Fibroblast of skin of scalp (primary cell): Measurements from ENCODE around the gene HSDL2.
A peak's percentile ranks its signal among the peaks of the same experiment; 100 is the strongest.

Experiments
- DNase-seq: peaks from one replicate; pipeline ENCODE4 v3.0.0-alpha.2; 2013

Gene HSDL2

DNA sequence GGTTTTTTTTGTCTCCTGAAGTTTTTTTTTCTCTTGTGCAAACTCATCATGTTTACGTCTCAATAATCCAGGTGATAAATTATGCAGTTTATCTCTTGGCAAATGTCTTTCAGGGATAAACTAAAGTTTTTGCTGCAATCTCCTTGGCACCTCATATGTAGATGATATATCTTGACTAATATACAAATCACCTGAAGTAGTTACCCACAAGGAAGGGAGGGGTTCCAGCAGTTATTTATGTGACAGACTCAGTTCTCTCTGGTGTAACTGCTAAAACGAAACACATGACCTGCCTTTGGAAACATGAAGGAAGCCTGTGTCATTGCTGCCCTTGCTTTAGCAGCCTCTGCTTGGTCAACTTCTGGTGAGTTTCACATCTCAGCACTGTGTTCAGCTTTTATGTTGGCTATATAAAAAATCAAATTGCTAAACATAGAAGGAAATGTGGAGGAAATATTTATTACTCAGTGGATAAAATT, 67.4 kb downstream of the HSDL2 start:
- DNase-seq: peak; percentile 56

DNA sequence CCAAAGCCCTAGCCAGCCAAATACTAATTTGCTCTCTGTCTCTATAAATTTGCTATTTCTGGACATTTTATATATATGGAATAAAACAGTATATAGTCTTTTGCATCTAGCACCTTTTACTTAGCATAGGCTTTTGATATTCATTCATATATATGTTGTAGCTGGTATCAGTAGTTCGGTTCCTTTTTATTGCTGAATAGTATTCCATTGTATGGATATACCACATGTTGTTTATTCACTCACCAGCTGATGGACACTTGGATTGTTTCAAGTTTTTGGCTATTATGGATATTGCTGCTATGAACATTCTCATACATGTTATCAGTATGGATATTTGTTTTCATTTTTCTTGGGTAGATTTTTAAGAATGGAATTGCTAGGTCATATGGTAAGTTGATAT, 82.9 kb downstream of the HSDL2 start:
- DNase-seq: no peak

DNA sequence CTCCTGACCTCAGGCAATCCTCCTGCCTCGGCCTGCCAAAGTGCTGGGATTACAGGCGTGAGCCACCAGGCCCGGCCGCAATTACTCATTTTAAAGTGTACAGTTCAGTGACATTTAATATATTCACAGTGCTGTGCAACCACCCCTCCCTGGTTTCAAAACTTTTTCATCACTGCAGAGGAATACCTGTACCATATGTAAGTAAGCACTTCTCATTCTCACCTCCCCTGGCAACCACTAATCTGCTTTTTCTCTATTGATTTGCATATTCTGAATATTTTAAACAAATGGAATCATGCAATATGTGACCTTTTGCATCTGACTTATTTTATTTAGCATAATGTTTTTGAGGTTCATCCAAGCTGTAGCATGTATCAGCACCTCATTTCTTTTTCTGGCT, 85.4 kb downstream of the HSDL2 start:
- DNase-seq: no peak

DNA sequence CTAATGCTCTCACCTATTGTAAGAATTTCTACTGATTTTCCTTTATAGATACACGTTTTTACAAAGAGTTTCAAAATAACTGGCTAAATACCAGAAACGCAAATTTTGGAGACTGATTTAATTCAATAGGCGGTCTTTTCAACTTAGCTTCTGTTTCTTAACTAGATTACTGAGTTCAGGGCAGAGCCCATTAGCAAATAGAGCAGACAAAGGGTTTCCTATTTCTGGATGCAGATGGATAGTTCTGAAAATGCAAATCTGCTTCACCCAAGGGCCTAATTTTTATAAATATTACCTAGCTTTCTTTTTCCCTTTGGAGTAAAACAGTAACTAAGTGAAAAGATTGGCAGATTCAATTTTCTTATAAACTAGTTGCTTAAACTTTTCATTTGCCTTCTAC, 93.1 kb downstream of the HSDL2 start:
- no peak for DNase-seq

DNA sequence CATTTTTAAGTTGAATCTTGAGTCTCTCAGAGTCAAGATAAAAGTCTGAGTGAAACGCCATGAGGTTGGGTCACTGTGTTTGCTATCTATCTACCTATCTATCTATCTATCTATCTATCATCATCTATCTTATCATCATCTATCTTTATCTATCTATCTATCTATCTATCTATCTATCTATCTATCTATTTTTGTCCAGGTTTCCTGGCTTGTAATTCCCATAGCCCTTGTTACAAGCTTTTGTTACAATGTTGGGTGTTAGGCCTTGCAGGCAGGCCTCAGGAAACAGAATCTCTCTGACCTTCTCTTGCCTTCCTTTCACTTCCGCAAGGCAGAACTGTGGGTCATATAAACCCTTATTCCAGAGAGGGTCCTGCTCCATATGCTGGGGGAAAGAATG, 94.1 kb downstream of the HSDL2 start:
- DNase-seq: no peak

DNA sequence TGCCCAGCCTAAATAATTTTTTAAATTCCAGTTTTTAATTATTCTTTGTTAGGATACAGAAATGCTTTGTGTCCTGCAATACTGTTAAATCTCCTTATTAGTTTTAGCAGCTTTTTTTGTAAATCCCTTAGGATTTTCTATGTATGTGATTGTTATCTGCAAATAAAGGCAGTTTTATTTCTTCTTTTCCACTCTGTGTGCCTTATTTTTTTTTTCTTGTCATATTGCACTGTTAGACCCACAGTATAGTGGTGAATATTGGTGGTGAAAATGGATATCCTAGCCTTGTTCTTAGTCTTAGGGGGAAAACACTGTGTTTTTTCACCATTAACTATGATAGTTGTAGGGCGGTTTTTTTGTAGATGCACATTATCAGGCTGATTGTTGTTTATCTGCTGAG, 95.4 kb downstream of the HSDL2 start:
- no peak for DNase-seq

DNA sequence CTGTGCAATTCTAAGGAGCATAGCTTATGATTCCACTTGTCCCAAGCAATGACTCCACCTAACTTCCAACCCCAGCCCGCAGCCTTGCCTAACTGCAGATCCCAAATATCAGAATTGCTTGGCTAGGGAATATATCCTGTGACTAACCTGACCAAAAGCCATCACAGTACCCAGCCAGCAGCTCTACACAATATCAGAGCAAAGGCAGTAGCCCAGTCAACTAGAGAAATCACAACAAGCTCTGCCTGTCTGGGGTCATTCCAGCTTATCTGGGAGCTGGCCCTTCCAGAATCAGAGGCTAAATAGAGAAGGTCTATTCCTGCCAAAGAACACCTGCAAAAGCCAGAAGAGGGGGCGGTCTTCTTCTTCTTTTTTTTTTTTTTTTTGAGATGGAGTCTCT, 97.4 kb downstream of the HSDL2 start:
- no peak for DNase-seq

DNA sequence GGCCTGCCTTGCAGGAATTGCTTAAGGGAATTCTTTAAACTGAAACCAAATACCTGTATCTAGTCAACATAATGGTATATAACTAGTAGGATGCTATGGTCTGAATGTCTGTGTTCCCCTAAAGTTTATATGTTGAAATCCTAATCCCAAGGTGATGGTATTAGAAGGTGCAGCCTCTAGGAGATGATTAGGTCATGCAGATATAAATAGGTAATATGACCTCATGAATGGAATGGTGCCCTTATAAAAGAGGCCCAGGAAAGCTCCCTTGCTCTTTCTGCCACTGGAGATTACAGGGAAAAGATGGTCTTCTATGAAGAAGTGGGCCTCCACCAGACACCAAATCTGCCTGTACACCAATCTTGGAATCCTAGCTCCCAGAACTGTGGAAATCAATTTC, 99.3 kb downstream of the HSDL2 start:
- DNase-seq: no peak

DNA sequence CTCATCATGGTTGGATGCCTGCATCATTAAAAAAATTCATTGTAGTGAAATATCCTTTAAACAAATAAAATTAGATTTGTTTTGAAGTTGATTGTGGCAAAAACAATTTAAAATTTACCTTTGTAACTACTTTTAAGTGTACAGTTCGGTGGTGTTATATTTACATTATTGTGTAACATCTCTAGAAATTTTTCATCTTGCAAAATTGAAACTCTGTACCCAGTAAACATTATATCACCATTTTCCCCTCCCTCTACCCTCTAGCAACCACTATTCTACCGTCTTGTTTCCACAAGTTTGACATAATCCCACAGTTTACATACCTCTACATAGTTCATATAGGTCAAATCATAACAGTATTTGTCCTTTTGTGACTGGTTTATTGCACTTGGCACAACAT, 104.7 kb downstream of the HSDL2 start:
- no peak for DNase-seq

DNA sequence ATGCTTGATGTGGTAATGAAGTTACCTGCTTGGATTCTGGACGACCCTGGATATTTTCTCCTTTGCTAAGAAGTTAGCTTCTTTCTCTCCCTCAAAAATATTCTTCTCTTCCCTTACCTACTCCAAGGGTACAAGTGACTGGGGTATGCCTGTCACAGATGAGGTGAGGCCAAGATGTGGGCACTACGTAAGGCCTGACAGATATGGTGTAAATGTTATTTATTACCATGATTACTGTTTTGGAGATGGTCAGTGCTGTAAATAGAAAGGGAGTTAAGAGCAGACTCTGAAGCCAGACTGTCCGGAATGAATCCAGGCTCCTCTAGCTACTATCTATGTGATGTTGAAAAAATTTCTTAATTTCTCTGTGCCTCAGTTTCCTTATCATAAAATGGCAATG, 105.7 kb downstream of the HSDL2 start:
- DNase-seq: no peak

DNA sequence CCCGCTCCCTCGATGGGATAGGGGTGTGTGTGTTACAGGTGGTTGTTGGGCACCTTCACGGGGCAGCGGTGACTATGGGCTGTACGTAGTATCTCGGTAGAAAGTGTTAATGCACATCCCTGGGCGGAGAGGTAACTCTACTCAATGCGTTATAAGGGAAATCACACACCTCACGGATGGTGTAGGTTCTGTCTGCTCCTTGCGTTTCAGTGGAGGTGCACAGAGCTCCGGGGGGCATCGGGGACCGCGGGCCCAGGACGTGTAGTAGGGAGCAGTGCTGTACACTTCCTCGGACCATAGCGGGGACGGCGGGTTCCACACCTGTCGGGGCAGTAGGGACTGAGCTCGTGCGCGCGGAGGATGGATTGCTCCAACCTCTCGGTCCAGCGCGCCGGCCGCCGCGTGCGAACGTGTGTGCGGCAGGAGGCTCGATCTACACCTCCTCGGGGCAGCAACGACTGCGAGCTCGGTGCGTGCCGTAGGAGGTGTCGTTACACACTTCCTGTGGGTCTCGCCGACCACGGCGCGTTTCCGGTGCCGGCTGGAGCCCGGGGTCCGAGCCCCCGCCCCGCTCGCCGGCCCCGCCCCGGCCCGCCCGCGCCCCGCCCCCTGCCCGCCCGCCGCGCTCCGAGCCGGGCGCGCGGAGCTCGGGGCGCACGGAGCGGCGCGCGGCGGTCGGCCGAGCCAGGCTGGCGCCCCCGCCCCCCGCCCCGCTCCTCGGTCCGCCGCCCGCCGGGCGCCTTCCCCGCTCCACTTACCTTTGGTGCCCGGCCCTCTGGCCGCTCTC, 106.5 kb downstream of the HSDL2 start, which contains the start of gene KIAA1958:
KIAA1958 (plus strand) TSS at position 607 of the 787 bp plus-strand sequence. CDS start 87,254 bp downstream, outside the sequence.
- DNase-seq: peak; percentile 84

DNA sequence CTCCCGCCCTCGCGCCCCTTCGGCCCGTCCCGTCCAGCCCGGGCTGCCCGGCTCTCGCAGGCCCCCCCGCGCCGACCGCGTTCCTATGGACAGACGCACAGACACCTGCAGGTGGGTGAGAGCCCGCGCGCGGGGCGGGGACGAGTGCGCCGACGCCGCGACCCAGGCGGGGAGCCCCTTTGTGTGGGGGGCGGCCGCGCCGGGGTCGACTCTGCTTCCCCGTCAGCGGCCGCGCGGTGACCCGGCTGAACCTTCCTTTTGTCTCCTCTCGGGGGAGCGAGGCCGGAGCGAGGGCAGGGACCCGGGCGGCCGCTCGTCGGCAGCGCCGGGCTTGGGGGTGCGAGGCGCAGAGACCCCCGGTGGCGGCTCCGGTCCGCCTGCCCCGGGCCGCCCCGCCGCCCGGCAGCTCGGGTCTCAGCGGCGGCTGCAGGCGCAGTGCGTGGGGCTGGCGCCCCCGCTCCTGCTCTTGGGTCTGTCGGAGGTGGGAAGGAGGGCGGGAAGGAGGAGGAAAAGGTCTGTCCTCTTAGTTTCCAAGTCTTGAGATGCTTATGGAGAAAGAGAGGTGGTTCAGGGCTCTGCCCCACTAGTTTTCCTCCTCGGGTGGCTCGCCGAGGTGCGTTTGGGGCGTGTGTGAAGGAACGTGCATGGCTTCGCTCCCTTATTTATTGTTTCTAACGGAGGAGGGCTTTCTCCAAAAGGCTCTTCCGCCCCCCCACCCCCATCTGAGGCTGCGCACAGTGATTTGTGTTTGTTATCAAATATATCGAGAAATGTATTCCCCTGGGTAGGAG, 107.3 kb downstream of the HSDL2 start:
- DNase-seq: peak; percentile 51

DNA sequence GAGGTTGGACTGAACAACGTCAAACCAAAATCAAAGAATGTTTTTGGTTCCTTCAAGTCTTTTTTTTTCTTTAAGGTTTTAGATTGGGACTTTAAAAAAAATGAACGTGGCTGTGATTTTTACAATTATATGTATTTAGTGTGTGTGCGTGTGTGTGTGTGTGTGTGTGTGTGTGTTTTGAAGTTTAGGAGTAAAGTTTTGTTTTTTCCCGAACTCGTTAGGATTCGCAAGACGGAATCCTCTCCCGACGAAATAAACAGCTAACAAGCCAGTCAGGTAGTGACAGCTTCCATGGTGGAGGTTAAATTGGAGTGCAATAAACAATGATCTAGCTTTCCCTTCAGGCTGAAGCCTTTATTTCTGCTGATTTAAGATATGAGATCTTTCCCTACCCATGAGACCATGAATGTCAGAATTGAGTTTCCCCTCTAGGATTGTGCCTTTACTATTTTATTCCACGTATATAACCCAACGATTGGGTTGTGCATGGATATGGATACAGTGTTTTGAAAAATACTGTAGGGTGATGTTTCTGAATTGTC, 108.0 kb downstream of the HSDL2 start:
- DNase-seq: no peak

DNA sequence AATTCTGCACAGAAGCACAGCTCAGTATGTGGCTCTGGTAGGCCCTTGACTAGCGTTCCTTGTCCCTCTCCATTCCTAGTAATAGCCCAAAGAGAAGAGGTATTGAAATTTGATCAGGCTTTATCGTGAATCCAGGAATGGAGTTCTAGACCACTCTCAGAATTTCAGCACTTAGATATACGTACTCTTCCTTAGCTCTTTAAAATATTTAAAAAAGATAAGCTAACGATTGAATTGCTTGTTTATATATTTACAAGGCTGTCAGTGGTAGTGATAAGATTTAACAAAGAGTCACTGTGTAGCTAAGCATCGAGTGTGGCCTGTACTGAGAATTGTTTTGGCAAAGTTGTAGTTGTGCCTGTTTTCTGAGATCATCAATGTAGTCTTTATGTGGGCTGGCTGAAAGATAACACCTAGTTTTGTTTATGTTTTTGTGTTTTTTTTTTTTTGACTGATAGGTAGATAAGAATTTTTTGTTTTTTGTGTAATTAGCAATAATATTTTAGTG, 109.2 kb downstream of the HSDL2 start:
- no peak for DNase-seq

DNA sequence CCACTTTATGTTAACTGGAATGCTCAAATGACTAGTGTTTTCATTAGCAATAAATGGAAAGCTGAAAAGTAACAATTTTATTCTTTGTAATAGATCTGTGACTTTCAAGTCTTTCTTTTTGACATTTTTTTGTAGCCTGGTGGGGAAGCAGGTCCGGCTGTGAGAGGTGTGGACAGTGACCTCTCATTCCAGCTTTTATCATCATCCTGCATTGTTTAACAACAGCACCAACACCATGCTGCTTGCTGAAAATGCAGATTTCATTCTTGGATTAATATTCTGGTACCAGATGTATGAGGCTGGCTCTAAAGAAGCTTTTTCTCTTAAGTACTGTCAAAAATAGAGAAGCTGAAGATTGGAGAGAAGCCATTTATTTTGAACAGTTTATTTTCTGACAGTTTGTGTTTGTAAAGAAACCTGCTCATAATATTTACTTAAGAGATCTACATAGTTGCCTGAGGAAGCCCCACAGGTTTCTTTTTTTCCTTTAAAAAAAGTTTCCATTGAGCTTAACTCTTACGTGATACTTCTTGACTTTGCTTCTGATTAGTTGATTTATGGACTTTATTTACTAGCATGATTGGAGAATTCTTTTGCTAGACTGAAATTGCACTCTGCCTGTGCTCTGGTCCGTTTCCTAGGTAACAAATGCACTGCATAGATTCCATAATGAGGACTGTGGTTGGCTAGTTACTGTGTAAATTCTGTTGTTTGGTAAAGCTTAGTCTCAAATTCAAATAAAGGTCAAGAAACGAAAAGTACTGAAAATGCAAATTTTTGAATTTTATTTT, 110.2 kb downstream of the HSDL2 start:
- no peak for DNase-seq

DNA sequence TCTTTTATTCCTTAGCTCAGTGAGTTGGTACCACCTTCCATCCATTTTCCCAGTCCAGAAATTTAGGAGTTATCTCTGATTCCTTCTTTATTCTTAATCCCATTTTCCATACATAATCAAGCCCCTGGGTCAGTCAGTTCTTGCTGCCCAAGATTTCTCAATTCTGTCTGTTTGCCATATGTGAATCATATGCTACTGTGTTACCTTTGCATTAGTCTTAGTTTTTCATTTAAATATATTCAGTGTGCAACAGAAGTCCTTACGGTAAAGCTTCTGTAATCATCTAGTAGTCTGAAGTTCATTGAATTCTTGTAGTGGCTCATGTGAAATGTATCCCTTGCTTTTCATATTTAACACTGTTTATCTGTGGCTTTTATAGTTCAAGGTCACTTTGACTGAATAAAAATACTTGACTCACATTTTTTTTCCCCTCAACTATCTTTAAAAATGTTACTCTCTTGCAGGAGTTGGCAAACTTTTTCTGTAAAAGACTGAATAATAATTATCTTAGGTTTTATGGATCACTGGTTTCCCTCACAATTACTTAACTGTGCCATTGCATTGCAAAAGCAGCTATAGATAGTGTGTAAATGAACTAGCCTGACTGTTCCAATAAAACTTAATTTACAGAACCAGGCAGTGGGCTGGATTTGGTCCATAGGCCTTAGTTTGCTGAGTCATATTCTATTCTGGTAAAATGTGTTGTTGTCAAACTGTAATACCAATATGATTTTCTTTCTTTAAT, 113.7 kb downstream of the HSDL2 start:
- DNase-seq: no peak

DNA sequence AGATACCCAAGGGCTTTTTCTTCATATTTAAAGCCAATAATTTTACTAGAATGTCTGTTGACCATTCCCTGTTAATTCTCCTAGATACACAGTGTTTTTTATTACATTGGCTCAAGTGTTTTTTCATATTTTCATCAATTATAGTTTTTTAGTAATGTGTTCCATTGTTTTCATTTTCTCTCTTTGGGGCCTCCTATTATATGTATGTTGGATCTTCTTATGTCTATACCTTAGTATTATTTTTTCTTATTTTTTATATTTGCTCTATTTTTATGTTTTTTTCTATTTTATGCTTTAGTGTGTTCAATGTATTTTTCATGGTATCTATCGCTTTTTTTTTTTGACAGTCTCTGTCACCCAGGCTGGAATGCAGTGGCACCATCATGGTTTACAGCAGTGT, 114.2 kb downstream of the HSDL2 start:
- DNase-seq: no peak

DNA sequence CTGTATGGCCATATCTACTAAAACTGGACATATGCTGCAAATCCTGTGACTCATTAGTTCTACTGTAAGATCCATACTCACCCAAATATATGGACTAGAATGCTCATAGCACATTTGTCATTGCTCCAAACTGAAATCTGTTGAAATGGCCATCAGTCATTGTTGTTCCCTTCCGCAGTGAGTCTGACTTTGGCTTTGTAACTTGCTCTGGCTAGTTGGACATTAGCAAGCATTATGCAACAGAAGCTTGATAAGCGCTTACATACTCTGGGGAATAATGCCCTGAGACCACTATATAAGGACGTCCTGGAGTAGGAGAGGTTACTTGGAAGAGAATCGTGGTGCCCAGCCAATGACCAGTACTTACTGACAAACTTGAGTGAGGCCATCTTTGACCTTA, 115.7 kb downstream of the HSDL2 start:
- no peak for DNase-seq

DNA sequence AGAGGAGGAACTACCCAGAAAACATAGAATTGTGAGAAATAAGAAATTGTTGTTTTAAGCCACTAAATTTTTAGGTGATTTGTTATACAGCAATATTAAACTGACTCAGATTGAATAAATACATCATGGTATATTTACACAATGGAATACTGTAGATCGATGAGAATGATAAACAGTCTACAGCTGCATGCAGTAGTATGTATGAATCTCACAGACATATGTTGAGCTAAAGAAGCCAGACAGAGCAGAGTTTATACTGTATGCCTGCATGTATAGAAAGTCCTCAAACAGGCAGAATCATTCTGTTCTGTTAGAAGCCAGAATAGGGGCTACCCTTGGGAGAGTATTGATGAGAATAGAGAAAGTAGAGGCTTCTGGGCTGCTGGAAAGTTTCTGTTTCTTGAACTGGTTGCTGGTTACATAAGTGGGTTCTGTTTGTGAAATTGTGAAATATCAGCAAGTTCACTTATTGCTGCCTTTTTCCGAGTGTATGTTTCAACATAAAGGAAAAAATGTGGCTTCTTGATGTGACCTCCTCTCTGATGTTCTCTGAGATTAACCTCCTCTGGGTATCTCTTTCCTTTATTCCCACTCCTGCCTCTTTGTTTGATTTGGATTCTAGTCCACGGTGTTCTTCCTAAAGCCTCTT, 116.3 kb downstream of the HSDL2 start:
- no peak for DNase-seq

DNA sequence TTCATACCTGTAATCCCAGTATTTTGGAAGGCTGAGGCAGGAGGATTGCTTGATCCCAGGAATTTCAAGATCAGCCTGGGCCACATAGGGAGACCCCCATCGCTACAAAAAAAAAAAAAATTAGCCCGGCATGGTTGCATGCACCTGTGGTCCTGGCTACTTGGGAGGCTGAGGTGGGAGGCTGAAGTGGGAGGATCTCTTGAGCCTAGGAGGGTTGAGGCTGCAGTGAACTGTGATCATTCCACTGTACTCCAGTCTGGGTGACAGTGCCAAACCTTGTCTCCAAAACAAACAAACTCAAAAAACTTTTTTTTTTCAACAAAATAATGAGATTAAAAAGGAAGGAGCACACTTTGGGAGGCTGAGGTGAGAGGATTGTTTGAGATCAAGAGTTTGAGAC, 120.9 kb downstream of the HSDL2 start:
- no peak for DNase-seq

DNA sequence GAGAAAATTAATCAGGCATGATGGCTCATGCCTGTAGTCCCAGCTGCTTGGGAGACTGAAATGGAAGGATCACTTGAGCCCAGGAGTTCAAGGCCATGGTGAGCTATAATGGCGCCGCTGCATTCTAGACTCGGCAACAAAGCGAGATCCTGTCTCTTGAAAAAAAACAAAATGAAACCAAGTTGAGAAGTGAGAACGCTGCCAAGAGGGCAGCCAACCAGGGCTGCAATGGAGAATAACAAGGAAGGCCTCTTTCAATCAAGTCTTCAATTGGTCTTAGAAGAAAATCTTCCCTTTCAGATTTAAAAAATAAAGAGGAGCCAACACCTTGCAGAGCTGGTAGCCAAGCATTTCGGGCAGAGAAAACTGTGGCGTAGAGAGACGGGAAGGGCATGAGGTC, 121.4 kb downstream of the HSDL2 start:
- no peak for DNase-seq
